Astrocyte (in vitro differentiated cells and primary cell): Measurements from ENCODE around the gene TM2D3.

ENCODE experiments used
- EZH2 ChIP-seq: IDR thresholded peaks from 2 replicates; pipeline ENCODE4 v1.6.1; 2012; ENCODE audit warnings: mild to moderate bottlenecking, low read length, inconsistent platforms; ENCODE audit not compliant: insufficient read depth
- TF ChIP-seq, protein P1 (sequence below): IDR thresholded peaks from 2 replicates; pipeline ENCODE4 v1.5.1; 2011; ENCODE audit warnings: low read depth, mild to moderate bottlenecking, inconsistent platforms, low read length, moderate library complexity; ENCODE audit not compliant: insufficient read depth

DNA sequence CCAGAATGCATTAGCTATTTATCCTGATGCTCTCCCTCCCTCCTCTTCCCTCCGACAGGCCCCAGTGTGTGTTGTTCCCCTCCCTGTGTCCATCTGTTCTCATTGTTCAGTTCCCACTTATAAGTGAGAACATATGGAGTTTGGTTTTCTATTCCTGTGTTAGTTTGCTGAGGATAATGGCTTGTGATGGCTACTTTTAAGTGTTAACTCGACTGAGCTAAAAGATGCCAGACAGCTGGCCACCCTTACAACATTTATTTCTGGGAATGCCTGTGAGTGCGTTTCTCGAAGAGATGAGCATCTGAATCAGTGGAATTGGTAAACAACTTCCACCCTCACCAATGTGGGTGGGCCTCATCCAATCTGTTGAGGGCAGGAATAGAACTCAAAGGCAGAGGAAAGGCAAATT is 24.7 kb upstream of the TM2D3 start:
- TF ChIP-seq EZH2: no peak
- TF ChIP-seq, protein P1, sequence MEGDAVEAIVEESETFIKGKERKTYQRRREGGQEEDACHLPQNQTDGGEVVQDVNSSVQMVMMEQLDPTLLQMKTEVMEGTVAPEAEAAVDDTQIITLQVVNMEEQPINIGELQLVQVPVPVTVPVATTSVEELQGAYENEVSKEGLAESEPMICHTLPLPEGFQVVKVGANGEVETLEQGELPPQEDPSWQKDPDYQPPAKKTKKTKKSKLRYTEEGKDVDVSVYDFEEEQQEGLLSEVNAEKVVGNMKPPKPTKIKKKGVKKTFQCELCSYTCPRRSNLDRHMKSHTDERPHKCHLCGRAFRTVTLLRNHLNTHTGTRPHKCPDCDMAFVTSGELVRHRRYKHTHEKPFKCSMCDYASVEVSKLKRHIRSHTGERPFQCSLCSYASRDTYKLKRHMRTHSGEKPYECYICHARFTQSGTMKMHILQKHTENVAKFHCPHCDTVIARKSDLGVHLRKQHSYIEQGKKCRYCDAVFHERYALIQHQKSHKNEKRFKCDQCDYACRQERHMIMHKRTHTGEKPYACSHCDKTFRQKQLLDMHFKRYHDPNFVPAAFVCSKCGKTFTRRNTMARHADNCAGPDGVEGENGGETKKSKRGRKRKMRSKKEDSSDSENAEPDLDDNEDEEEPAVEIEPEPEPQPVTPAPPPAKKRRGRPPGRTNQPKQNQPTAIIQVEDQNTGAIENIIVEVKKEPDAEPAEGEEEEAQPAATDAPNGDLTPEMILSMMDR: no peak
